ENCODE results near the gene COL9A2.

- no peak for TF ChIP-seq POLR2A (IDR thresholded peaks at IDR 0.05; ENCODE audit: low read length)
- no peak for TF ChIP-seq GATA1 (IDR thresholded peaks at IDR 0.05; ENCODE audit: low read depth, low read length)
Observed at GRCh38 chr1:40360631-40361030, 43.5 kb upstream of the COL9A2 start.

All from erythroblast (primary cell).